Activated CD4-positive, CD25-positive, alpha-beta regulatory T cell treated with anti-CD3 and anti-CD28 coated beads, Interleukin-2, amount 50 U/mL, for 72 hours (primary cell): ENCODE results near the gene PCNX1.
"Not testable (repeated sequence)": the region's sequence is repeated elsewhere in the genome, so short reads cannot be mapped to it uniquely, and the experiment has no call there.

Experiments
- DNase-seq: peaks from one replicate; pipeline ENCODE4 v3.0.0; 2021

Gene PCNX1

GRCh38 chr14:71022012-71022869 lies 115.0 kb downstream of the PCNX1 start:
- DNase-seq, result no peak

GRCh38 chr14:71022939-71023338 lies 115.7 kb downstream of the PCNX1 start:
- no peak for DNase-seq

GRCh38 chr14:71029236-71029781 lies 122.0 kb downstream of the PCNX1 start:
- no peak for DNase-seq

GRCh38 chr14:71031000-71031399 lies 123.7 kb downstream of the PCNX1 start:
- no peak for DNase-seq

GRCh38 chr14:71036433-71036832 lies 129.2 kb downstream of the PCNX1 start:
- no peak for DNase-seq

- no peak for DNase-seq
Measured at GRCh38 chr14:71048393-71048792, 141.1 kb downstream of the PCNX1 start.

- DNase-seq, result no peak
Measured at GRCh38 chr14:71049435-71050133, 142.3 kb downstream of the PCNX1 start.

GRCh38 chr14:71050227-71050823 lies 143.1 kb downstream of the PCNX1 start:
- DNase-seq, result no peak

GRCh38 chr14:71054706-71055105 lies 147.4 kb downstream of the PCNX1 start:
- DNase-seq, result no peak

GRCh38 chr14:71056168-71056567 lies 148.9 kb downstream of the PCNX1 start:
- no peak for DNase-seq

- DNase-seq, result no peak
Measured at GRCh38 chr14:71060274-71060673, 153.0 kb downstream of the PCNX1 start.

GRCh38 chr14:71060825-71061455 lies 153.7 kb downstream of the PCNX1 start:
- no peak for DNase-seq

- DNase-seq, result no peak
Measured at GRCh38 chr14:71061458-71061857, 154.2 kb downstream of the PCNX1 start.

- no peak for DNase-seq
Measured at GRCh38 chr14:71062581-71063303, 155.5 kb downstream of the PCNX1 start.

GRCh38 chr14:71063351-71063750 lies 156.1 kb downstream of the PCNX1 start:
- no peak for DNase-seq

GRCh38 chr14:71064747-71065146 lies 157.5 kb downstream of the PCNX1 start:
- DNase-seq, result not testable (repeated sequence)

GRCh38 chr14:71070169-71070568 lies 162.9 kb downstream of the PCNX1 start:
- DNase-seq, result no peak

- DNase-seq, result no peak
Measured at GRCh38 chr14:71071042-71071441, 163.8 kb downstream of the PCNX1 start.

GRCh38 chr14:71076462-71077092 lies 169.3 kb downstream of the PCNX1 start:
- no peak for DNase-seq

- no peak for DNase-seq
Measured at GRCh38 chr14:71078500-71078899, 171.2 kb downstream of the PCNX1 start.

GRCh38 chr14:71086567-71086966 lies 179.3 kb downstream of the PCNX1 start:
- no peak for DNase-seq

- DNase-seq, result no peak
Measured at GRCh38 chr14:71089971-71090370, 182.7 kb downstream of the PCNX1 start.
